GM18861 (cell line): ENCODE results near the gene CCL4L2.
"Not testable (repeated sequence)": the region's sequence is repeated elsewhere in the genome, so short reads cannot be mapped to it uniquely, and the experiment has no call there.

Experiments used
- ATAC-seq: cut with Tn5 transposase; IDR thresholded peaks from one replicate; pipeline ENCODE4 v1.9.1; 2021; ENCODE audit not compliant: unreplicated experiment

CCL4L2 gene

GRCh38 chr17:36194832-36195433 is 15.9 kb upstream of the CCL4L2 start:
- not testable (repeated sequence) for ATAC-seq

- ATAC-seq = no peak
Measured at GRCh38 chr17:36195434-36196130, 15.3 kb upstream of the CCL4L2 start.

GRCh38 chr17:36196131-36196486 is 14.8 kb upstream of the CCL4L2 start:
- no peak for ATAC-seq

- peak; percentile 15 for ATAC-seq
Measured at GRCh38 chr17:36197387-36197703, 13.5 kb upstream of the CCL4L2 start.

- ATAC-seq = peak; percentile 30
Measured at GRCh38 chr17:36198831-36199465, 11.9 kb upstream of the CCL4L2 start.

- not testable (repeated sequence) for ATAC-seq
Measured at GRCh38 chr17:36201102-36201501, 9.8 kb upstream of the CCL4L2 start.

- ATAC-seq = not testable (repeated sequence)
Measured at GRCh38 chr17:36201506-36201905, 9.4 kb upstream of the CCL4L2 start.

- no peak for ATAC-seq
Measured at GRCh38 chr17:36203335-36203734, 7.5 kb upstream of the CCL4L2 start.

GRCh38 chr17:36204724-36205500 is 6.0 kb upstream of the CCL4L2 start:
- ATAC-seq = no peak

GRCh38 chr17:36205637-36206485 is 5.0 kb upstream of the CCL4L2 start:
- ATAC-seq = peak; percentile 24

- ATAC-seq = peak; percentile 15
Measured at GRCh38 chr17:36206486-36206821, 4.4 kb upstream of the CCL4L2 start.

GRCh38 chr17:36207383-36207782 is 3.5 kb upstream of the CCL4L2 start:
- ATAC-seq = not testable (repeated sequence)

- no peak for ATAC-seq
Measured at GRCh38 chr17:36209575-36209974, 1.3 kb upstream of the CCL4L2 start.

- not testable (repeated sequence) for ATAC-seq
Measured at GRCh38 chr17:36211484-36212271, 815 bp downstream of the CCL4L2 start.

GRCh38 chr17:36212272-36212605 is 1.4 kb downstream of the CCL4L2 start:
- no peak for ATAC-seq

- no peak for ATAC-seq
Measured at GRCh38 chr17:36212966-36213365, 2.1 kb downstream of the CCL4L2 start.

- ATAC-seq = no peak
Measured at GRCh38 chr17:36213695-36214094, 2.8 kb downstream of the CCL4L2 start.

- ATAC-seq = no peak
Measured at GRCh38 chr17:36214918-36215317, 4.1 kb downstream of the CCL4L2 start.

GRCh38 chr17:36215406-36216308 is 4.8 kb downstream of the CCL4L2 start:
- ATAC-seq = not testable (repeated sequence)
